Fibroblast of upper back skin (primary cell): ENCODE data around the gene SRGAP1.
"Not testable (repeated sequence)": the region's sequence is repeated elsewhere in the genome, so short reads cannot be mapped to it uniquely, and the experiment has no call there.

Source experiments
- DNase-seq: peaks from one replicate; pipeline ENCODE4 v3.0.0-alpha.2; 2013

The SRGAP1 gene

GRCh38 chr12:63838411-63838810 lies 6.1 kb upstream of the SRGAP1 start:
- no peak for DNase-seq

- no peak for DNase-seq
Observed at GRCh38 chr12:63841011-63841410, 3.5 kb upstream of the SRGAP1 start.

- DNase-seq: no peak
Observed at GRCh38 chr12:63841571-63841970, 2.9 kb upstream of the SRGAP1 start.

- not testable (repeated sequence) for DNase-seq
Observed at GRCh38 chr12:63842750-63843149, 1.8 kb upstream of the SRGAP1 start.

- DNase-seq: no peak
Observed at GRCh38 chr12:63843254-63843720, 1.2 kb upstream of the SRGAP1 start.

GRCh38 chr12:63843721-63844390 lies 644 bp upstream of the SRGAP1 start:
- DNase-seq: peak; percentile 92

GRCh38 chr12:63845726-63846125 lies 1.2 kb downstream of the SRGAP1 start:
- peak; percentile 50 for DNase-seq

- DNase-seq: no peak
Observed at GRCh38 chr12:63846238-63846967, 1.9 kb downstream of the SRGAP1 start.

- DNase-seq: no peak
Observed at GRCh38 chr12:63848450-63848849, 4.0 kb downstream of the SRGAP1 start.

GRCh38 chr12:63849106-63849620 lies 4.7 kb downstream of the SRGAP1 start:
- no peak for DNase-seq

GRCh38 chr12:63849641-63850040 lies 5.1 kb downstream of the SRGAP1 start:
- no peak for DNase-seq

- DNase-seq: no peak
Observed at GRCh38 chr12:63853978-63854377, 9.5 kb downstream of the SRGAP1 start.

GRCh38 chr12:63855299-63855698 lies 10.8 kb downstream of the SRGAP1 start:
- no peak for DNase-seq

GRCh38 chr12:63857771-63858670 lies 13.5 kb downstream of the SRGAP1 start:
- peak; percentile 82 for DNase-seq

- not testable (repeated sequence) for DNase-seq
Observed at GRCh38 chr12:63859880-63860279, 15.4 kb downstream of the SRGAP1 start.

- peak; percentile 39 for DNase-seq
Observed at GRCh38 chr12:63862187-63862968, 17.9 kb downstream of the SRGAP1 start.

GRCh38 chr12:63862969-63863230 lies 18.4 kb downstream of the SRGAP1 start:
- no peak for DNase-seq

GRCh38 chr12:63863658-63864453 lies 19.4 kb downstream of the SRGAP1 start:
- DNase-seq: no peak

- no peak for DNase-seq
Observed at GRCh38 chr12:63864454-63864706, 19.9 kb downstream of the SRGAP1 start.

- DNase-seq: no peak
Observed at GRCh38 chr12:63865448-63865847, 20.9 kb downstream of the SRGAP1 start.

- no peak for DNase-seq
Observed at GRCh38 chr12:63867053-63867452, 22.6 kb downstream of the SRGAP1 start.

GRCh38 chr12:63869656-63870055 lies 25.2 kb downstream of the SRGAP1 start:
- DNase-seq: no peak
